Mucosa of gallbladder (tissue), 1 donor: ENCODE measurements around the gene CNOT9. TPM values are rescaled to one million over a fixed set of nuclear protein-coding genes. Genes with fewer than 3 reads are reported as not detected.

Experiments used
- DNase-seq: peaks from one replicate; pipeline ENCODE4 v3.0.0-alpha.2; 2020; ENCODE audit warnings: low spot score
- total RNA-seq: library from RNA; stranded (reverse); gene quantifications from one replicate; pipeline ENCODE4 v1.2.1, GENCODE V29; 2021
- donor health status: DM: no; HTN: no; CAD: no.

The CNOT9 gene
- total RNA-seq, 1 donor from 2014 or later = 27.6 TPM

DNA sequence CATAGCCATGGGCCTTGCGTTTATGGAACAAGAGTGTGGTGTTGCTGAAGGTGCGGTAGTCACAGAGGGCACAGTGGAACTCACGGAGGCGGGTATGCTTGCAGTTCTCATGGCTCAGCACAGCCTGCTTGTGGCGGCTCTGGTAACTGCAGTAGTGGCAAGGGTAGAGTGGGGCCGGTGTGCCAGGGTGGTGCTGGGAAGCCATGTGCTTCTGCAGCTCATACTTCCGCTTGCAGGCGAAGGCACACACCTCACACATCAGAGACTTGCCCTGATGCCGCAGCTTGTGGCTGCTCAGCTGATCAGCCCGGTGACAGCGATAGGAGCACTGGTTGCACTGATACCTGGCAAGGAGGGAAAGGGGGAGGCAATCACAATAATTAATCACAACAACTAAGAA, 76.1 kb downstream of the CNOT9 start:
- DNase-seq = peak; percentile 36

GRCh38 chr2:218645126-218645525, 76.5 kb downstream of the CNOT9 start:
- no peak for DNase-seq

Other genes with a start within 250 kb of the CNOT9 start
- 3.4 TPM for gene CATIP, start 212.0 kb upstream of the CNOT9 start, total RNA-seq
- gene SLC11A1, start 186.6 kb upstream of the CNOT9 start, total RNA-seq = 15.1 TPM
- 184 TPM for gene CTDSP1, start 169.0 kb upstream of the CNOT9 start, total RNA-seq
- 328 TPM for gene VIL1, start 149.7 kb upstream of the CNOT9 start, total RNA-seq
- 12.0 TPM for gene USP37, start 488 bp upstream of the CNOT9 start, total RNA-seq
- 0.49 TPM for gene PLCD4, start 39.1 kb downstream of the CNOT9 start, total RNA-seq
- gene ZNF142, start 90.8 kb downstream of the CNOT9 start, total RNA-seq = 32.8 TPM
- 36.4 TPM for gene BCS1L, start 90.8 kb downstream of the CNOT9 start, total RNA-seq
- 28.1 TPM for gene RNF25, start 103.2 kb downstream of the CNOT9 start, total RNA-seq
- 71.1 TPM for gene STK36, start 103.2 kb downstream of the CNOT9 start, total RNA-seq
- 33.7 TPM for gene TTLL4, start 142.0 kb downstream of the CNOT9 start, total RNA-seq
- 20.4 TPM for gene CYP27A1, start 213.3 kb downstream of the CNOT9 start, total RNA-seq